ENCODE measurements around the gene RSAD1. TPM values are rescaled to one million over a fixed set of nuclear protein-coding genes. Genes with fewer than 3 reads are reported as not detected.

RSAD1 gene
- total RNA-seq, result 33.3 TPM

- intact Hi-C loops (cut with DNase I), result no loop called here
Measured at GRCh38 chr17:50478391-50479381, at the start of gene RSAD1. TSS of gene RSAD1 (plus strand) at chr17:50478860. CDS start at chr17:50478885, 25 bp downstream.

GRCh38 chr17:50429793-50430192, 48.9 kb upstream of the RSAD1 start:
- intact Hi-C loops (cut with DNase I), result no loop called here
- DNase-seq (ENCODE audit: low spot score), result no peak
- no peak for ATAC-seq

More at GRCh38 chr17:50478391-50479381, at the start of gene RSAD1:
- DNase-seq (ENCODE audit: low spot score), result peak; percentile 87
- peak; percentile 72 for ATAC-seq

GRCh38 chr17:50430821-50431618, 47.6 kb upstream of the RSAD1 start:
- no peak for ATAC-seq
- DNase-seq (ENCODE audit: low spot score), result no peak
- intact Hi-C loops (cut with DNase I), result no loop called here

- intact Hi-C loops (cut with DNase I), result no loop called here
- DNase-seq (ENCODE audit: low spot score), result no peak
- no peak for ATAC-seq
Measured at GRCh38 chr17:50432125-50432762, 46.4 kb upstream of the RSAD1 start.

GRCh38 chr17:50437409-50437808, 41.3 kb upstream of the RSAD1 start:
- intact Hi-C loops (cut with DNase I), result no loop called here
- no peak for DNase-seq (ENCODE audit: low spot score)
- no peak for ATAC-seq

GRCh38 chr17:50439008-50439407, 39.7 kb upstream of the RSAD1 start:
- DNase-seq (ENCODE audit: low spot score), result no peak
- ATAC-seq, result no peak
- intact Hi-C loops (cut with DNase I), result no loop called here

- intact Hi-C loops (cut with DNase I), result no loop called here
- no peak for ATAC-seq
Measured at GRCh38 chr17:50440172-50440837, 38.4 kb upstream of the RSAD1 start.

GRCh38 chr17:50440838-50441829, 37.5 kb upstream of the RSAD1 start:
- ATAC-seq (no peak), DNase-seq (ENCODE audit: low spot score) (peak; percentile 19)
- intact Hi-C loops (cut with DNase I), result no loop called here

More at GRCh38 chr17:50440172-50440837, 38.4 kb upstream of the RSAD1 start:
- DNase-seq (ENCODE audit: low spot score), result peak; percentile 39

GRCh38 chr17:50443505-50443974, 35.1 kb upstream of the RSAD1 start:
- no peak for ATAC-seq
- intact Hi-C loops (cut with DNase I), result no loop called here
- no peak for DNase-seq (ENCODE audit: low spot score)

- no peak for ATAC-seq
- no peak for DNase-seq (ENCODE audit: low spot score)
- intact Hi-C loops (cut with DNase I), result no loop called here
Measured at GRCh38 chr17:50444841-50445715, 33.6 kb upstream of the RSAD1 start.

- DNase-seq (ENCODE audit: low spot score) (no peak), ATAC-seq (no peak)
- intact Hi-C loops (cut with DNase I), result no loop called here
Measured at GRCh38 chr17:50445730-50446325, 32.8 kb upstream of the RSAD1 start.

GRCh38 chr17:50447870-50448595, 30.6 kb upstream of the RSAD1 start:
- DNase-seq (ENCODE audit: low spot score) (no peak), ATAC-seq (no peak)
- intact Hi-C loops (cut with DNase I), result no loop called here

- ATAC-seq, result no peak
- intact Hi-C loops (cut with DNase I), result no loop called here
Measured at GRCh38 chr17:50448643-50449042, 30.0 kb upstream of the RSAD1 start.

GRCh38 chr17:50451943-50452629, 26.6 kb upstream of the RSAD1 start:
- intact Hi-C loops (cut with DNase I), result no loop called here
- ATAC-seq, result no peak
- DNase-seq (ENCODE audit: low spot score), result no peak

More at GRCh38 chr17:50448643-50449042, 30.0 kb upstream of the RSAD1 start:
- DNase-seq (ENCODE audit: low spot score), result no peak
